ENCODE measurements around the gene ZNF146.
"Not testable (repeated sequence)": the region's sequence is repeated elsewhere in the genome, so short reads cannot be mapped to it uniquely, and the experiment has no call there.

The ZNF146 gene

GRCh38 chr19:36214386-36215275 is at the start of gene ZNF146, which contains the start of gene ZNF565:
TSS of gene ZNF146 (plus strand) at chr19:36215106. CDS start at chr19:36236441, 21,335 bp downstream.
TSS of gene ZNF565 (minus strand) at chr19:36214665. CDS start at chr19:36201985, 12,680 bp downstream.
- H3K9me3 ChIP-seq (ENCODE audit: control insufficient read depth, low read length): no peaks in the 10 kb centered on the region
- H3K36me3 ChIP-seq (ENCODE audit: control insufficient read depth, insufficient read depth, low read length, severe bottlenecking): peaks cover 7% of the 10 kb centered on the region
- DNase-seq (ENCODE audit: low read depth): peak; percentile 99
- H3K4me3 ChIP-seq (ENCODE audit: low read length): peak within 1 kb of the TSS; percentile 95
- no peaks in the 10 kb centered on the region for H3K27me3 ChIP-seq (replicated peaks; ENCODE audit: control insufficient read depth, insufficient read depth, low read length)
- H3K9ac ChIP-seq (ENCODE audit: low read length): peak within 1 kb of the TSS; percentile 93
- peaks cover 5% of the 10 kb centered on the region for H3K4me1 ChIP-seq (ENCODE audit: control insufficient read depth, insufficient read depth, low read length)

GRCh38 chr19:36169084-36169760 is 45.7 kb upstream of the ZNF146 start:
- no peaks in the 10 kb centered on the region for H3K9me3 ChIP-seq (ENCODE audit: control insufficient read depth, low read length)
- no peak for DNase-seq (ENCODE audit: low read depth)
- H3K4me1 ChIP-seq (ENCODE audit: control insufficient read depth, insufficient read depth, low read length): no peaks in the 10 kb centered on the region

GRCh38 chr19:36172852-36173251 is 42.1 kb upstream of the ZNF146 start:
- H3K4me3 ChIP-seq (ENCODE audit: low read length): no peak overlapping the region
- H3K9me3 ChIP-seq (ENCODE audit: control insufficient read depth, low read length): no peaks in the 10 kb centered on the region
- H3K9ac ChIP-seq (ENCODE audit: low read length): no peak overlapping the region
- no peaks in the 10 kb centered on the region for H3K27me3 ChIP-seq (replicated peaks; ENCODE audit: control insufficient read depth, insufficient read depth, low read length)
- no peaks in the 10 kb centered on the region for H3K4me1 ChIP-seq (ENCODE audit: control insufficient read depth, insufficient read depth, low read length)
- no peaks in the 10 kb centered on the region for H3K36me3 ChIP-seq (ENCODE audit: control insufficient read depth, insufficient read depth, low read length, severe bottlenecking)
- DNase-seq (ENCODE audit: low read depth): no peak

More at GRCh38 chr19:36169084-36169760, 45.7 kb upstream of the ZNF146 start:
- Histone ChIP-seq H3K27me3 (replicated peaks; ENCODE audit: control insufficient read depth, insufficient read depth, low read length) (no peaks in the 10 kb centered on the region), H3K4me3 (ENCODE audit: low read length) (no peak overlapping the region), H3K9ac (ENCODE audit: low read length) (no peak overlapping the region), H3K36me3 (ENCODE audit: control insufficient read depth, insufficient read depth, low read length, severe bottlenecking) (peaks cover 3% of the 10 kb centered on the region)

- not testable (repeated sequence) for H3K4me3 ChIP-seq (ENCODE audit: low read length); DNase-seq (ENCODE audit: low read depth); H3K4me1 ChIP-seq (ENCODE audit: control insufficient read depth, insufficient read depth, low read length); H3K27me3 ChIP-seq (replicated peaks; ENCODE audit: control insufficient read depth, insufficient read depth, low read length); H3K36me3 ChIP-seq (ENCODE audit: control insufficient read depth, insufficient read depth, low read length, severe bottlenecking); H3K9ac ChIP-seq (ENCODE audit: low read length); H3K9me3 ChIP-seq (ENCODE audit: control insufficient read depth, low read length)
These were observed 41.1 kb upstream of the ZNF146 start for GRCh38 chr19:36173846-36174245.

- not testable (repeated sequence) for H3K4me3 ChIP-seq (ENCODE audit: low read length); DNase-seq (ENCODE audit: low read depth); H3K9ac ChIP-seq (ENCODE audit: low read length); H3K4me1 ChIP-seq (ENCODE audit: control insufficient read depth, insufficient read depth, low read length); H3K27me3 ChIP-seq (replicated peaks; ENCODE audit: control insufficient read depth, insufficient read depth, low read length); H3K9me3 ChIP-seq (ENCODE audit: control insufficient read depth, low read length)
- peaks cover 14% of the 10 kb centered on the region for H3K36me3 ChIP-seq (ENCODE audit: control insufficient read depth, insufficient read depth, low read length, severe bottlenecking)
These were observed 35.8 kb upstream of the ZNF146 start for GRCh38 chr19:36179077-36179476.

- H3K27me3 ChIP-seq (replicated peaks; ENCODE audit: control insufficient read depth, insufficient read depth, low read length): no peaks in the 10 kb centered on the region
- no peak overlapping the region for H3K9ac ChIP-seq (ENCODE audit: low read length)
- H3K4me3 ChIP-seq (ENCODE audit: low read length): no peak overlapping the region
- H3K4me1 ChIP-seq (ENCODE audit: control insufficient read depth, insufficient read depth, low read length): no peaks in the 10 kb centered on the region
- peaks cover 14% of the 10 kb centered on the region for H3K36me3 ChIP-seq (ENCODE audit: control insufficient read depth, insufficient read depth, low read length, severe bottlenecking)
- no peak for DNase-seq (ENCODE audit: low read depth)
- no peaks in the 10 kb centered on the region for H3K9me3 ChIP-seq (ENCODE audit: control insufficient read depth, low read length)
These were observed 32.2 kb upstream of the ZNF146 start for GRCh38 chr19:36182612-36183244.

GRCh38 chr19:36183245-36183628 is 31.7 kb upstream of the ZNF146 start:
- no peaks in the 10 kb centered on the region for H3K9me3 ChIP-seq (ENCODE audit: control insufficient read depth, low read length)

GRCh38 chr19:36186722-36187121 is 28.2 kb upstream of the ZNF146 start:
- H3K36me3 ChIP-seq (ENCODE audit: control insufficient read depth, insufficient read depth, low read length, severe bottlenecking): peaks cover 14% of the 10 kb centered on the region
- DNase-seq (ENCODE audit: low read depth); H3K27me3 ChIP-seq (replicated peaks; ENCODE audit: control insufficient read depth, insufficient read depth, low read length); H3K9ac ChIP-seq (ENCODE audit: low read length); H3K4me1 ChIP-seq (ENCODE audit: control insufficient read depth, insufficient read depth, low read length); H3K4me3 ChIP-seq (ENCODE audit: low read length); H3K9me3 ChIP-seq (ENCODE audit: control insufficient read depth, low read length): not testable (repeated sequence)

More at GRCh38 chr19:36183245-36183628, 31.7 kb upstream of the ZNF146 start:
- DNase-seq (ENCODE audit: low read depth): no peak
- Histone ChIP-seq H3K4me1 (ENCODE audit: control insufficient read depth, insufficient read depth, low read length) (no peaks in the 10 kb centered on the region), H3K27me3 (replicated peaks; ENCODE audit: control insufficient read depth, insufficient read depth, low read length) (no peaks in the 10 kb centered on the region), H3K36me3 (ENCODE audit: control insufficient read depth, insufficient read depth, low read length, severe bottlenecking) (peaks cover 14% of the 10 kb centered on the region), H3K4me3 (ENCODE audit: low read length) (no peak overlapping the region), H3K9ac (ENCODE audit: low read length) (no peak overlapping the region)

GRCh38 chr19:36196249-36196648 is 18.7 kb upstream of the ZNF146 start:
- no peak overlapping the region for H3K9ac ChIP-seq (ENCODE audit: low read length)
- no peaks in the 10 kb centered on the region for H3K27me3 ChIP-seq (replicated peaks; ENCODE audit: control insufficient read depth, insufficient read depth, low read length)
- H3K36me3 ChIP-seq (ENCODE audit: control insufficient read depth, insufficient read depth, low read length, severe bottlenecking): peaks cover 15% of the 10 kb centered on the region
- no peak overlapping the region for H3K4me3 ChIP-seq (ENCODE audit: low read length)
- no peaks in the 10 kb centered on the region for H3K9me3 ChIP-seq (ENCODE audit: control insufficient read depth, low read length)
- no peaks in the 10 kb centered on the region for H3K4me1 ChIP-seq (ENCODE audit: control insufficient read depth, insufficient read depth, low read length)
- DNase-seq (ENCODE audit: low read depth): no peak

GRCh38 chr19:36198119-36198518 is 16.8 kb upstream of the ZNF146 start:
- Histone ChIP-seq H3K4me3 (ENCODE audit: low read length) (no peak overlapping the region), H3K9ac (ENCODE audit: low read length) (no peak overlapping the region), H3K27me3 (replicated peaks; ENCODE audit: control insufficient read depth, insufficient read depth, low read length) (no peaks in the 10 kb centered on the region), H3K9me3 (ENCODE audit: control insufficient read depth, low read length) (no peaks in the 10 kb centered on the region), H3K36me3 (ENCODE audit: control insufficient read depth, insufficient read depth, low read length, severe bottlenecking) (peaks cover 15% of the 10 kb centered on the region), H3K4me1 (ENCODE audit: control insufficient read depth, insufficient read depth, low read length) (no peaks in the 10 kb centered on the region)
- DNase-seq (ENCODE audit: low read depth): no peak

- Histone ChIP-seq H3K4me1 (ENCODE audit: control insufficient read depth, insufficient read depth, low read length) (no peaks in the 10 kb centered on the region), H3K9me3 (ENCODE audit: control insufficient read depth, low read length) (no peaks in the 10 kb centered on the region), H3K9ac (ENCODE audit: low read length) (no peak overlapping the region), H3K4me3 (ENCODE audit: low read length) (no peak overlapping the region), H3K36me3 (ENCODE audit: control insufficient read depth, insufficient read depth, low read length, severe bottlenecking) (peaks cover 2% of the 10 kb centered on the region), H3K27me3 (replicated peaks; ENCODE audit: control insufficient read depth, insufficient read depth, low read length) (no peaks in the 10 kb centered on the region)
- DNase-seq (ENCODE audit: low read depth): no peak
These were observed 13.2 kb upstream of the ZNF146 start for GRCh38 chr19:36201684-36202083.

All from adipocyte (in vitro differentiated cells).